Loucy (cell line): ENCODE results near the gene FLT1.

ENCODE experiments used
- CTCF ChIP-seq: fragments of 200-600 bp; sonication (generic); conservative IDR thresholded peaks from 2 replicates; pipeline ENCODE4 v1.5.1; 2014; ENCODE audit warnings: mild to moderate bottlenecking, antibody characterized with exemption, low read length
- EZH2phosphoT487 ChIP-seq: fragments of 200-600 bp; IDR thresholded peaks from 2 replicates; pipeline ENCODE4 v1.6.1; 2018; ENCODE audit warnings: antibody characterized with exemption, mild to moderate bottlenecking, moderate library complexity, borderline replicate concordance

- TF ChIP-seq CTCF (no peak), EZH2phosphoT487 (no peak)
These were observed 74.2 kb downstream of the FLT1 start for GRCh38 chr13:28420704-28421103.
